K562 (cell line): ENCODE data around the gene ATG14. TPM values are rescaled to one million over a fixed set of nuclear protein-coding genes. Genes with fewer than 3 reads are reported as not detected.

Experiments used
- ATAC-seq: fragments of 200-7000 bp; cut with Tn5 transposase; 3 replicates; pipeline ENCODE4 v1.9.1; 2020; ENCODE audit warnings: moderate library complexity
- BruUV-seq: library from RNA; stranded (reverse); fragments of 400-500 nt; replicated peaks from 2 replicates; lab custom pipeline; 2021; lab: Mats Ljungman, UMichigan
- CTCF ChIA-PET: fragments of 300-600 bp; formaldehyde crosslinking; extraction: SDS; loops from one replicate; lab custom pipeline; 2021; ENCODE audit warnings: low intra/inter-chr PET ratio; lab: Yijun Ruan, JAX
- POLR2A ChIA-PET: fragments of 300-600, 350-650 bp; sonication (Branson Sonifier 250); formaldehyde crosslinking; extraction: SDS; loops from one replicate; lab custom pipeline; 2021; ENCODE audit warnings: antibody characterized with exemption, inconsistent platforms; lab: Yijun Ruan, JAX
- DNase-seq, 4 experiments: peaks; one replicate each; pipeline versions ENCODE4 v3.0.0 to v3.0.0-alpha.2; 2011 to 2018; ENCODE audit warnings: low spot score in 3 of 4, mixed read lengths in 3 of 4; ENCODE audit errors: extremely low read depth in 1 of 4
- FAIRE-seq: peaks from 2 replicates; lab custom pipeline; 2011; peaks lifted over from hg19 to GRCh38; lab: Jason Lieb, UNC
- H2AFZ ChIP-seq: 2 replicates; pipeline ENCODE4 v1.6.0; 2011; ENCODE audit warnings: low read depth, low read length, control low read depth, inconsistent platforms
- H3K27ac ChIP-seq: fragments of 200-600 bp; 3 replicates; pipeline ENCODE4 v1.8.0; 2011; ENCODE audit warnings: low read depth, mild to moderate bottlenecking, control low read depth, inconsistent platforms, low read length, moderate library complexity, mixed read lengths; ENCODE audit errors: extremely low read depth
- H3K27me3 ChIP-seq, 2 experiments: fragments of 300-600 bp in 1 of 2; 2 replicates in 1 of 2; 3 replicates in 1 of 2; pipeline versions ENCODE4 v1.6.0 to v1.8.0; 2011; ENCODE audit warnings: inconsistent platforms in 2 of 2, low read length in 2 of 2, mild to moderate bottlenecking in 1 of 2, mixed read lengths in 1 of 2, moderate library complexity in 1 of 2; ENCODE audit not compliant: control insufficient read depth in 2 of 2, insufficient read depth in 2 of 2
- H3K36me3 ChIP-seq: fragments of 300-600 bp; 3 replicates; pipeline ENCODE4 v1.8.0; 2011; ENCODE audit warnings: mild to moderate bottlenecking, low read length, inconsistent platforms; ENCODE audit not compliant: control insufficient read depth, insufficient read depth
- H3K4me1 ChIP-seq, 2 experiments: fragments of 200-600 bp in 1 of 2; replicated peaks in 1 of 2; 2 replicates in 1 of 2; 3 replicates in 1 of 2; pipeline versions ENCODE4 v1.5.1 to v1.8.0; 2011; ENCODE audit warnings: inconsistent platforms in 2 of 2, low read length in 2 of 2, mild to moderate bottlenecking in 1 of 2, mixed read lengths in 1 of 2, moderate library complexity in 1 of 2; ENCODE audit not compliant: control insufficient read depth in 2 of 2, insufficient read depth in 2 of 2
- H3K4me2 ChIP-seq: 2 replicates; pipeline ENCODE4 v1.6.1; 2011; ENCODE audit warnings: low read length, control low read depth, inconsistent platforms, mixed read lengths; ENCODE audit not compliant: insufficient read depth
- H3K4me3 ChIP-seq: fragments of 200-600 bp; sonication (generic), shearing (Covaris generic); 2 replicates; pipeline ENCODE4 v1.5.1; 2016; ENCODE audit warnings: control low read depth, inconsistent platforms
- H3K79me2 ChIP-seq: fragments of 200-600 bp; 3 replicates; pipeline ENCODE4 v1.8.0; 2011; ENCODE audit warnings: low read length, inconsistent platforms; ENCODE audit not compliant: control insufficient read depth, insufficient read depth
- H3K9ac ChIP-seq, 2 experiments: 2 replicates each; pipeline versions ENCODE4 v1.6.0 to v1.6.1; 2011; ENCODE audit warnings: low read depth in 2 of 2, low read length in 2 of 2, control low read depth in 1 of 2, inconsistent platforms in 1 of 2, mild to moderate bottlenecking in 1 of 2, mixed read lengths in 1 of 2; ENCODE audit not compliant: insufficient read depth in 1 of 2
- H3K9me1 ChIP-seq: one replicate; pipeline ENCODE4 v1.6.0; 2011; ENCODE audit warnings: inconsistent platforms, mild to moderate bottlenecking, low read length, moderate library complexity; ENCODE audit not compliant: control insufficient read depth, insufficient read depth
- H3K9me3 ChIP-seq: replicated peaks from 2 replicates; pipeline ENCODE4 v1.5.1; 2011; ENCODE audit warnings: low read depth, low read length, inconsistent platforms; ENCODE audit not compliant: control insufficient read depth, insufficient read depth
- H4K20me1 ChIP-seq: replicated peaks from 2 replicates; pipeline ENCODE4 v1.6.1; 2011; ENCODE audit warnings: low read length, inconsistent platforms, mixed read lengths; ENCODE audit not compliant: control insufficient read depth, insufficient read depth
- DPF2 ChIP-seq: fragments of 450-650 bp; IDR thresholded peaks from 2 replicates; pipeline ENCODE4 v1.6.1; 2016
- ESRRA ChIP-seq: fragments of 450-650 bp; IDR thresholded peaks from 2 replicates; pipeline ENCODE4 v1.6.1; 2014; ENCODE audit warnings: low read depth, mild to moderate bottlenecking, moderate library complexity, borderline replicate concordance
- FOXK1 ChIP-seq: sonication (generic); formaldehyde crosslinking; IDR thresholded peaks from 2 replicates; pipeline ENCODE4 v1.8.0; 2022; ENCODE audit warnings: missing genetic modification reagents, mild to moderate bottlenecking, borderline replicate concordance
- HEY1 ChIP-seq: fragments of 250-450 bp; sonication (Bioruptor Pico); IDR thresholded peaks from 2 replicates; pipeline ENCODE4 v1.5.0; 2020; ENCODE audit warnings: mild to moderate bottlenecking, moderate library complexity, borderline replicate concordance
- L3MBTL2 ChIP-seq: fragments of 450-650 bp; IDR thresholded peaks from 2 replicates; pipeline ENCODE4 v1.6.1; 2016; ENCODE audit warnings: mild to moderate bottlenecking, moderate library complexity
- MEF2A ChIP-seq: IDR thresholded peaks from 2 replicates; pipeline ENCODE4 v1.6.1; 2011; ENCODE audit warnings: low read depth, mild to moderate bottlenecking, low read length, moderate library complexity; ENCODE audit not compliant: control insufficient read depth
- NBN ChIP-seq: fragments of 450-650 bp; IDR thresholded peaks from 2 replicates; pipeline ENCODE4 v1.6.1; 2016; ENCODE audit warnings: low read depth, mild to moderate bottlenecking
- NFE2 ChIP-seq: IDR thresholded peaks from 2 replicates; pipeline ENCODE4 v1.6.1; 2014; ENCODE audit warnings: antibody characterized with exemption, low read depth
- PHF8 ChIP-seq: fragments of 200-600 bp; sonication (generic); IDR thresholded peaks from 2 replicates; pipeline ENCODE4 v1.6.1; 2012; ENCODE audit warnings: mixed run types, mild to moderate bottlenecking, inconsistent platforms, low read length, moderate library complexity, borderline replicate concordance
- POLR3G ChIP-seq: IDR thresholded peaks from 2 replicates; pipeline ENCODE4 v1.6.1; 2011; ENCODE audit not compliant: insufficient read length, insufficient replicate concordance; ENCODE audit errors: extremely low read depth
- TGIF2 ChIP-seq: sonication (generic); formaldehyde crosslinking; IDR thresholded peaks from 2 replicates; pipeline ENCODE4 v1.8.1; 2022; ENCODE audit warnings: mild to moderate bottlenecking, missing genetic modification reagents, moderate library complexity
- WGBS: fragments of 100-300 bp; shearing (Covaris generic); methylation state at CpG from one replicate; pipeline ENCODE4 v1.1.6; 2016; ENCODE audit warnings: low coverage, mixed read lengths; ENCODE audit not compliant: insufficient coverage; ENCODE audit errors: missing lambda C conversion rate; 5-methylcytosine and 5-hydroxymethylcytosine counted together
- in situ Hi-C: fragments of 300-500 bp; cut with MboI; formaldehyde crosslinking; loops from 4 replicates; pipeline ENCODE4 v1.15.0; 2018; ENCODE audit warnings: inconsistent platforms, mixed read lengths
- intact Hi-C: fragments of 100-400 bp; cut with micrococcal nuclease; formaldehyde crosslinking; loops from 2 replicates; pipeline ENCODE4 v1.14.2; 2022
- polyA plus RNA-seq, 8 experiments: library from polyadenylated mRNA; depleted of rRNA in 4 of 8; stranded (reverse) in 5 of 8; unstranded in 3 of 8; fragments of >200 nt; fragmentation: Nextera tagmentation in 2 of 8; fragmentation: Illumina TruSeq in 1 of 8; extraction: Ambion mirVana in 2 of 8; extraction: Trizol in 1 of 8; gene quantifications; 2 replicates each; pipeline versions ENCODE4 v1.2.1 to v1.2.3, GENCODE V29; 2011 to 2014; ENCODE audit warnings: inconsistent platforms in 1 of 8, missing spikeins in 1 of 8
- total RNA-seq, 7 experiments: library from RNA; depleted of rRNA in 6 of 7; stranded (reverse); fragments of >200 nt in 6 of 7; fragmentation: Illumina TruSeq in 2 of 7; extraction: Trizol in 2 of 7; gene quantifications; 2 replicates each; pipeline versions ENCODE4 v1.2.1 to v1.2.3, GENCODE V29; 2011 to 2021; ENCODE audit warnings: low replicate concordance in 1 of 7

ATG14 gene
- total and polyA plus RNA-seq, 9 of the 15 experiments (the other 6 are each of a cell fraction or from before 2014, with no cell fraction given): 0.55 to 4.2 (median 3.5) TPM

DNA sequence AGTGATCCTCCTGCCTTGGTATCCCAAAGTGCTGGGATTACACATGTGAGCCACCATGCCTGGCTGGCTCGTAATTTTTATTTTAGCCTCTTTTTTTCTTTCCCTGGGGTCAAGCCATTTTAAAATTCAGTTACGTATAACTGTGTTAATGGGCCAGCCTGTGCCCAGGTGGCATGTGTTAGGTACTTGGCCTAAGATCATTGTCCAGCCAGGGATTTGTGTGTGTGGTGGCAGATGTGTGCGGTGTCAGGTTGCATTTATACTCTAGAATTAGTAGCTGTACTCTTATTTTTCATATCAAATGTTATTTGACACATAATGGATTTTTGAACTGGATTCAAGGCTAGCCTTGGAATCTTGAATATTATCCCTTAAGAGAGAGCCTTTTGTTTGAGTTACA is 71.1 kb downstream of the ATG14 start:
- H4K20me1 ChIP-seq: 0 out of 2 replicates have a peak, but pooled peaks cover 8% of the 10 kb centered on the region
- H3K36me3 ChIP-seq: no peaks in the 10 kb centered on the region
- CTCF ChIA-PET: no interaction called here
- H3K9me1 ChIP-seq: no peaks in the 10 kb centered on the region
- DNase-seq: no peak
- H3K27me3 ChIP-seq: no peaks in the 10 kb centered on the region
- TF ChIP-seq MEF2A (no peak), NFE2 (no peak), ESRRA (no peak), TGIF2 (CRISPR knock-in tag) (no peak), HEY1 (no peak), L3MBTL2 (no peak), PHF8 (no peak), FOXK1 (CRISPR knock-in tag) (no peak), POLR3G (no peak), NBN (no peak), DPF2 (no peak)
- H3K4me3 ChIP-seq: no peak overlapping the region
- intact Hi-C loops: no loop called here
- H3K27ac ChIP-seq: no peak overlapping the region
- H3K4me2 ChIP-seq: no peak overlapping the region
- no peak overlapping the region for H3K9ac ChIP-seq
- FAIRE-seq: no peak
- peaks cover 0 to 4% of the 10 kb centered on the region in 2 experiments; a peak in 3 of 5 replicates for H3K4me1 ChIP-seq
- 94% methylated on average over 3 of the region's 3 CpGs for WGBS
- in situ Hi-C loops: no loop called here
- no TSS peak for BruUV-seq
- POLR2A ChIA-PET: no interaction called here
- no peak for ATAC-seq
- no peaks in the 10 kb centered on the region for H3K9me3 ChIP-seq
- no peak overlapping the region for H2AFZ ChIP-seq
- peaks cover 37% of the 10 kb centered on the region for H3K79me2 ChIP-seq
